Activated CD4-positive, alpha-beta T cell treated with anti-CD3 and anti-CD28 coated beads, Interleukin-2, amount 10 ng/mL, durations not matched to agents 7 days and 5 days (primary cell): ENCODE results near the gene CORO2B. TPM values are rescaled to one million over a fixed set of nuclear protein-coding genes. Genes with fewer than 3 reads are reported as not detected.

ENCODE experiments used
- CTCF ChIA-PET: fragments of 350-600 bp; sonication (Branson Sonifier 250); formaldehyde crosslinking; loops from one replicate; lab custom pipeline; 2021; ENCODE audit warnings: antibody characterized with exemption; lab: Charles Lee
- POLR2A ChIA-PET: fragments of 350-600 bp; sonication (Branson Sonifier 250); formaldehyde crosslinking; loops from one replicate; lab custom pipeline; 2021; ENCODE audit warnings: antibody characterized with exemption; lab: Charles Lee
- DNase-seq: peaks from one replicate; pipeline ENCODE4 v3.0.0-alpha.2; 2020
- H3K27ac Mint-ChIP-seq: one replicate; pipeline ENCODE4 v1.8.0; 2021; ENCODE audit warnings: mild to moderate bottlenecking, moderate library complexity, mixed read lengths
- H3K27me3 Mint-ChIP-seq: one replicate; pipeline ENCODE4 v1.8.0; 2021; ENCODE audit warnings: mixed read lengths
- H3K36me3 Mint-ChIP-seq: one replicate; pipeline ENCODE4 v1.8.0; 2021; ENCODE audit warnings: low read depth, mixed read lengths
- H3K4me1 Mint-ChIP-seq: one replicate; pipeline ENCODE4 v1.8.0; 2021; ENCODE audit warnings: mixed read lengths
- H3K4me3 Mint-ChIP-seq: one replicate; pipeline ENCODE4 v1.8.0; 2021; ENCODE audit warnings: mild to moderate bottlenecking, moderate library complexity, mixed read lengths
- H3K9me3 Mint-ChIP-seq: one replicate; pipeline ENCODE4 v1.8.0; 2021; ENCODE audit warnings: mixed read lengths
- total RNA-seq, 2 experiments: library from RNA; stranded (reverse); gene quantifications; one replicate each; pipeline ENCODE4 v1.2.3, GENCODE V29; 2021

Gene CORO2B
- total RNA-seq, 2 experiments from 2014 or later: not detected

GRCh38 chr15:68775671-68776476 is 197.1 kb downstream of the CORO2B start:
- peaks cover 5% of the 10 kb centered on the region for H3K9me3 Mint-ChIP-seq
- peaks cover 35% of the 10 kb centered on the region for H3K36me3 Mint-ChIP-seq
- no peak overlapping the region for H3K27ac Mint-ChIP-seq
- DNase-seq: no peak
- no peaks in the 10 kb centered on the region for H3K27me3 Mint-ChIP-seq
- CTCF ChIA-PET: interaction anchor here (0.8 to 1.2 kb wide), 2 partner anchors 20 to 35 kb away, joined by 3 read pairs; no protein-coding TSS in a partner anchor
- POLR2A ChIA-PET: no interaction called here
- no peak overlapping the region for H3K4me3 Mint-ChIP-seq
- peaks cover 2% of the 10 kb centered on the region for H3K4me1 Mint-ChIP-seq

GRCh38 chr15:68776477-68777270 is 197.9 kb downstream of the CORO2B start:
- no peak overlapping the region for H3K27ac Mint-ChIP-seq
- H3K4me1 Mint-ChIP-seq: peaks cover 6% of the 10 kb centered on the region
- POLR2A ChIA-PET: no interaction called here
- H3K9me3 Mint-ChIP-seq: peaks cover 5% of the 10 kb centered on the region
- peaks cover 38% of the 10 kb centered on the region for H3K36me3 Mint-ChIP-seq
- H3K4me3 Mint-ChIP-seq: no peak overlapping the region
- CTCF ChIA-PET: interaction anchor here (0.6 to 1.2 kb wide), 3 partner anchors 19 to 427 kb away, joined by 3 to 4 read pairs (median 3); no protein-coding TSS in a partner anchor
- DNase-seq: no peak
- H3K27me3 Mint-ChIP-seq: no peaks in the 10 kb centered on the region

Other genes with a start within 250 kb of the CORO2B start
- 1 to 10 TPM; 1.0 to 1.1 TPM for gene ITGA11, start 146.8 kb upstream of the CORO2B start, total RNA-seq
- 100 to 1,000 TPM; 219 to 286 TPM for gene ANP32A, start 241.9 kb downstream of the CORO2B start, total RNA-seq